Smooth muscle cell of trachea (primary cell): ENCODE measurements around the gene GPR149. TPM values are rescaled to one million over a fixed set of nuclear protein-coding genes. Genes with fewer than 3 reads are reported as not detected.

Experiments
- total RNA-seq: library from RNA; depleted of rRNA; stranded (reverse); fragments of >200 nt; gene quantifications from 2 replicates; pipeline ENCODE4 v1.2.1, GENCODE V29; 2014

GPR149 gene, protein sequence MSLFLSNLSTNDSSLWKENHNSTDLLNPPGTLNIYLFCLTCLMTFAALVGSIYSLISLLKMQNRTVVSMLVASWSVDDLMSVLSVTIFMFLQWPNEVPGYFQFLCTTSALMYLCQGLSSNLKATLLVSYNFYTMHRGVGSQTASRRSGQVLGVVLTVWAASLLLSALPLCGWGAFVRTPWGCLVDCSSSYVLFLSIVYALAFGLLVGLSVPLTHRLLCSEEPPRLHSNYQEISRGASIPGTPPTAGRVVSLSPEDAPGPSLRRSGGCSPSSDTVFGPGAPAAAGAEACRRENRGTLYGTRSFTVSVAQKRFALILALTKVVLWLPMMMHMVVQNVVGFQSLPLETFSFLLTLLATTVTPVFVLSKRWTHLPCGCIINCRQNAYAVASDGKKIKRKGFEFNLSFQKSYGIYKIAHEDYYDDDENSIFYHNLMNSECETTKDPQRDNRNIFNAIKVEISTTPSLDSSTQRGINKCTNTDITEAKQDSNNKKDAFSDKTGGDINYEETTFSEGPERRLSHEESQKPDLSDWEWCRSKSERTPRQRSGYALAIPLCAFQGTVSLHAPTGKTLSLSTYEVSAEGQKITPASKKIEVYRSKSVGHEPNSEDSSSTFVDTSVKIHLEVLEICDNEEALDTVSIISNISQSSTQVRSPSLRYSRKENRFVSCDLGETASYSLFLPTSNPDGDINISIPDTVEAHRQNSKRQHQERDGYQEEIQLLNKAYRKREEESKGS
- not detected in 2 replicates for total RNA-seq

GRCh38 chr3:154430014-154430413 lies at the start of gene GPR149:
Gene GPR149, minus strand, starts transcription at chr3:154430190. Its CDS starts 575 bp downstream, at chr3:154429615.

DNA sequence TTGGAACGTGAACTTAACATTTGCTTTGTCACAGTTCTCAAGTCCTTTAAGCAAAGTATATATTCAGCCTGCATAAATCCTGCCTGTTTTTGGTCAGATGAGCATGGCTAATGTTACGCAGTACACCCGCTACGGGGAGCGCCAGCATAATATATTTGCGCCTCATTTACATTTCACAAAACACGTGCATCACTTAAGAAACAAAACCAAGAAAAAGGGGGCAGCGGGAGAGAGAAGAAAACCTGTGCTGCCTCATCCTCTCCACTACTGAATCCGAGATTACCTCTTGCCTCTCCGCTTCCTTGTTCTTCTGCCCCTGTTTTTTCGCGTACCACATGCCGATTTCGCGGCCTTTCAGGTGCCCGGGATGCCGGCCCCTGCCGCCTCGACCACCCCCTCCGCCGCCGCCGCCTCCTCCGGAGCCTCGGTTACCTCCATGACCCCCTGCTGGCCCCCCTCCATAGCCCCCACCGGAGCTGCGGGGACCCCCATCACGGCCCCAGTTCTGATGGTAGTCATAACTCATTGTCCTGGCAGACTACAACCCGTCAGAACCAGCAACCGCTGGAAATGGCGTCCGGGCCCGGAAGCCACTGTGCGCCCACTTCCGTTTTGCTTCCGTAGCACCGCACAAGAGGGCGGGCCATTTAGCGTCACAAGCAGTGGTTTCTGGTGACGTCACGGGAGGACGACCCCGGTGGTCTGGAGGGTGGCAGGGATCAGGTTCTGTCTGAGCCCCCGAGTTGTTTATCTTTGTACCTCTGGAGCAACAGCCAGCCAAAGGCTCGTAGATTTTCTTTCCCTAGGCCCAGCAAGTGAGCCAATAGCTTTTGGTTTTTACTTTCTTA lies 105.9 kb downstream of the GPR149 start, which contains the start of gene DHX36:
DHX36 (minus strand) TSS at position 597 of the 848 bp plus-strand sequence; CDS start at position 526, 71 bp downstream.

Other genes starting within 250 kb of the GPR149 start
- 43.3 and 65.5 TPM in 2 replicates for gene DHX36, start 105.7 kb downstream of the GPR149 start, total RNA-seq